SK-N-SH treated with all-trans-retinoic acid at 6 μM for 48 hours (cell line): ENCODE data around the gene DHX16.

ENCODE experiments used
- PATZ1 ChIP-seq: fragments of 250-450 bp; sonication (Bioruptor Pico); IDR thresholded peaks from 2 replicates; pipeline ENCODE4 v1.8.0; 2020; ENCODE audit warnings: mild to moderate bottlenecking, moderate library complexity, borderline replicate concordance
- ZFP30 ChIP-seq: fragments of 450-650 bp; formaldehyde crosslinking; IDR thresholded peaks from 2 replicates; pipeline ENCODE4 v1.5.0; 2022; ENCODE audit warnings: mild to moderate bottlenecking, moderate library complexity
- ZNF565 ChIP-seq: fragments of 450-650 bp; formaldehyde crosslinking; conservative IDR thresholded peaks from 2 replicates; pipeline ENCODE4 v1.5.0; 2020; ENCODE audit warnings: low read depth, mild to moderate bottlenecking, moderate library complexity
- TF ChIP-seq, protein P1 (sequence below): fragments of 250-450 bp; sonication (Bioruptor Pico); IDR thresholded peaks from 2 replicates; pipeline ENCODE4 v1.8.0; 2021; ENCODE audit warnings: low read depth, mild to moderate bottlenecking, moderate library complexity, borderline replicate concordance

- TF ChIP-seq ZFP30: no peak
- no peak for TF ChIP-seq PATZ1 (CRISPR knock-in tag)
- no peak for TF ChIP-seq ZNF565 (CRISPR knock-in tag)
- TF ChIP-seq, protein P1, sequence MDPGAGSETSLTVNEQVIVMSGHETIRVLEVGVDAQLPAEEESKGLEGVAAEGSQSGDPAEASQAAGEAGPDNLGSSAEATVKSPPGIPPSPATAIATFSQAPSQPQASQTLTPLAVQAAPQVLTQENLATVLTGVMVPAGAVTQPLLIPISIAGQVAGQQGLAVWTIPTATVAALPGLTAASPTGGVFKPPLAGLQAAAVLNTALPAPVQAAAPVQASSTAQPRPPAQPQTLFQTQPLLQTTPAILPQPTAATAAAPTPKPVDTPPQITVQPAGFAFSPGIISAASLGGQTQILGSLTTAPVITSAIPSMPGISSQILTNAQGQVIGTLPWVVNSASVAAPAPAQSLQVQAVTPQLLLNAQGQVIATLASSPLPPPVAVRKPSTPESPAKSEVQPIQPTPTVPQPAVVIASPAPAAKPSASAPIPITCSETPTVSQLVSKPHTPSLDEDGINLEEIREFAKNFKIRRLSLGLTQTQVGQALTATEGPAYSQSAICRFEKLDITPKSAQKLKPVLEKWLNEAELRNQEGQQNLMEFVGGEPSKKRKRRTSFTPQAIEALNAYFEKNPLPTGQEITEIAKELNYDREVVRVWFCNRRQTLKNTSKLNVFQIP (CRISPR knock-in tag): no peak
These were observed 37.0 kb downstream of the DHX16 start for GRCh38 chr6:30635834-30636233.
